OCI-LY7 (cell line): ENCODE measurements around the gene EIF3F. TPM values are rescaled to one million over a fixed set of nuclear protein-coding genes. Genes with fewer than 3 reads are reported as not detected.

Experiments
- BruUV-seq: library from RNA; stranded (reverse); fragments of 400-500 nt; replicated peaks from 2 replicates; lab custom pipeline; 2021; lab: Mats Ljungman, UMichigan
- CTCF ChIA-PET: fragments of 300-600 bp; sonication (Branson Sonifier 250); formaldehyde crosslinking; loops from one replicate; lab custom pipeline; 2022; ENCODE audit warnings: antibody characterized with exemption; ENCODE audit not compliant: unreplicated experiment; lab: Charles Lee
- POLR2A ChIA-PET: fragments of 300-600 bp; sonication (Branson Sonifier 250); formaldehyde crosslinking; loops from one replicate; lab custom pipeline; 2022; ENCODE audit warnings: antibody characterized with exemption; lab: Charles Lee
- DNase-seq: peaks from one replicate; pipeline ENCODE4 v3.0.0-alpha.2; 2015; ENCODE audit warnings: low spot score
- H2AFZ ChIP-seq: fragments of 200-600 bp; sonication (generic), shearing (Covaris generic); 2 replicates; pipeline ENCODE4 v1.6.1; 2014; ENCODE audit warnings: mild to moderate bottlenecking, antibody characterized with exemption, low read length, moderate library complexity
- H3K27ac ChIP-seq: fragments of 200-600 bp; sonication (generic); 2 replicates; pipeline ENCODE4 v1.5.1; 2014; ENCODE audit warnings: mixed run types, low read depth, mild to moderate bottlenecking, moderate library complexity, low read length, inconsistent platforms; ENCODE audit not compliant: poor library complexity, severe bottlenecking
- H3K36me3 ChIP-seq: fragments of 200-600 bp; sonication (generic); 2 replicates; pipeline ENCODE4 v1.6.1; 2014; ENCODE audit warnings: mild to moderate bottlenecking, antibody characterized with exemption, low read length, moderate library complexity, mixed read lengths; ENCODE audit not compliant: insufficient read depth
- H3K4me1 ChIP-seq: fragments of 200-600 bp; sonication (generic); 2 replicates; pipeline ENCODE4 v1.5.1; 2014; ENCODE audit warnings: mild to moderate bottlenecking, low read length; ENCODE audit not compliant: insufficient read depth, poor library complexity, severe bottlenecking
- H3K4me2 ChIP-seq: fragments of 200-600 bp; sonication (generic); 2 replicates; pipeline ENCODE4 v1.6.1; 2014; ENCODE audit warnings: mild to moderate bottlenecking, low read length
- H3K4me3 ChIP-seq: fragments of 200-600 bp; sonication (generic); 2 replicates; pipeline ENCODE4 v1.5.1; 2014; ENCODE audit warnings: mild to moderate bottlenecking, low read depth, low read length; ENCODE audit not compliant: poor library complexity, severe bottlenecking
- H3K79me2 ChIP-seq: fragments of 200-600 bp; sonication (generic); 2 replicates; pipeline ENCODE4 v1.6.1; 2016; ENCODE audit warnings: low read depth, mild to moderate bottlenecking, low read length, moderate library complexity, mixed read lengths; ENCODE audit not compliant: insufficient read depth
- H3K9me2 ChIP-seq: fragments of 200-600 bp; sonication (generic); 2 replicates; pipeline ENCODE4 v1.6.1; 2016; ENCODE audit warnings: mild to moderate bottlenecking, low read length, mixed read lengths; ENCODE audit not compliant: insufficient read depth
- H3K9me3 ChIP-seq: fragments of 200-600 bp; sonication (generic); 2 replicates; pipeline ENCODE4 v1.6.1; 2014; ENCODE audit warnings: mild to moderate bottlenecking, mixed run types, low read length, mixed read lengths
- H4K20me1 ChIP-seq: fragments of 200-600 bp; sonication (generic); 2 replicates; pipeline ENCODE4 v1.6.1; 2014; ENCODE audit warnings: mild to moderate bottlenecking, antibody characterized with exemption, low read length, moderate library complexity, mixed read lengths; ENCODE audit not compliant: insufficient read depth
- CTCF ChIP-seq: fragments of 200-600 bp; sonication (generic); conservative IDR thresholded peaks from 2 replicates; pipeline ENCODE4 v1.5.1; 2014; ENCODE audit warnings: mild to moderate bottlenecking, antibody characterized with exemption, low read length, moderate library complexity, mixed read lengths
- EZH2phosphoT487 ChIP-seq: fragments of 200-600 bp; sonication (generic); IDR thresholded peaks from 2 replicates; pipeline ENCODE4 v1.6.1; 2018; ENCODE audit warnings: low read depth, borderline replicate concordance, mild to moderate bottlenecking, mixed run types, antibody characterized with exemption, low read length, moderate library complexity, mixed read lengths
- intact Hi-C: fragments of 100-400 bp; cut with micrococcal nuclease; formaldehyde crosslinking; loops from one replicate; pipeline ENCODE4 v1.10.0; 2022; ENCODE audit not compliant: unreplicated experiment
- total RNA-seq, 2 experiments: library from RNA; depleted of rRNA in 1 of 2; stranded (reverse); fragments of >200 nt in 1 of 2; shearing (Covaris generic) in 1 of 2; gene quantifications; 2 replicates each; pipeline ENCODE4 v1.2.3, GENCODE V29; 2014 to 2022

Gene EIF3F
- total RNA-seq, 2 experiments from 2014 or later: 367 to 376 TPM

GRCh38 chr11:7999795-8000194 lies 12.7 kb downstream of the EIF3F start:
- POLR2A ChIA-PET: interaction anchor here (1.5 kb wide), 1 partner anchor 13 kb away, joined by 3 read pairs; the partner anchor contains the start of gene EIF3F
- DNase-seq: no peak
- no peaks in the 10 kb centered on the region for H3K79me2 ChIP-seq
- BruUV-seq: no TSS peak
- no peak overlapping the region for H3K4me2 ChIP-seq
- H2AFZ ChIP-seq: no peak overlapping the region
- intact Hi-C loops: no loop called here
- H3K9me2 ChIP-seq: no peaks in the 10 kb centered on the region
- H3K27ac ChIP-seq: no peak overlapping the region
- CTCF ChIA-PET: no interaction called here
- H3K4me1 ChIP-seq: no peaks in the 10 kb centered on the region
- no peaks in the 10 kb centered on the region for H3K9me3 ChIP-seq
- no peak overlapping the region for H3K4me3 ChIP-seq
- H4K20me1 ChIP-seq: no peaks in the 10 kb centered on the region
- H3K36me3 ChIP-seq: peaks cover 60% of the 10 kb centered on the region
- TF ChIP-seq CTCF (no peak), EZH2phosphoT487 (no peak)

DNA sequence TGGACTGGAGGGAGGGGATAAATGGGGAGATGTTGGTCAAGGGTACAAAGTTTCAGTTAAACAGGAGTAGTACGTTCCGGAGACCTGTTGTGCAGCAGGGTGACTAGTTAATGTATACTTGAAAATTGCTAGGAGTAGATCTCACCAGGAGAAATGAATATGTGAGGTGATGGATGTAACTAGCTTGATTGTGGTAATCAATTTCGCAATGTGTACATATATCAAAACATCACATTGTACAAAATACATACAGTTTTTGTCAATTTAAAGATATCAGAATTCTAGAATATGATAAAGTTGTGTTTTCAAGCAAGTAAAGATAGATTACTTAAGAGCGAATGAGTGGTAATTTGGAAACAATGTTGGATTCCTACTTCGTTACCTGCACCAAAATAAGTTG lies 13.3 kb downstream of the EIF3F start:
- BruUV-seq: TSS peak; percentile 9
- H3K9me2 ChIP-seq: no peaks in the 10 kb centered on the region
- H3K4me3 ChIP-seq: no peak overlapping the region
- intact Hi-C loops: no loop called here
- no peak for DNase-seq
- H3K4me2 ChIP-seq: no peak overlapping the region
- no peak overlapping the region for H2AFZ ChIP-seq
- CTCF ChIA-PET: no interaction called here
- POLR2A ChIA-PET: interaction anchor here (0.9 to 1.5 kb wide), 2 partner anchors 11 to 14 kb away, joined by 3 read pairs; partner anchors contain the start of gene EIF3F
- no peak overlapping the region for H3K27ac ChIP-seq
- no peak for TF ChIP-seq CTCF
- TF ChIP-seq EZH2phosphoT487: no peak
- H3K79me2 ChIP-seq: no peaks in the 10 kb centered on the region
- peaks cover 54% of the 10 kb centered on the region for H3K36me3 ChIP-seq
- H4K20me1 ChIP-seq: no peaks in the 10 kb centered on the region
- no peaks in the 10 kb centered on the region for H3K4me1 ChIP-seq
- H3K9me3 ChIP-seq: no peaks in the 10 kb centered on the region

GRCh38 chr11:8002676-8003075 lies 15.5 kb downstream of the EIF3F start:
- no peak overlapping the region for H3K4me3 ChIP-seq
- no peaks in the 10 kb centered on the region for H4K20me1 ChIP-seq
- no peak for DNase-seq
- POLR2A ChIA-PET: no interaction called here
- BruUV-seq: no TSS peak
- H2AFZ ChIP-seq: no peak overlapping the region
- CTCF ChIA-PET: interaction anchor here (0.6 kb wide), 1 partner anchor 34 kb away, joined by 3 read pairs; no protein-coding TSS in a partner anchor
- H3K9me2 ChIP-seq: no peaks in the 10 kb centered on the region
- H3K79me2 ChIP-seq: no peaks in the 10 kb centered on the region
- H3K9me3 ChIP-seq: no peaks in the 10 kb centered on the region
- no peak overlapping the region for H3K27ac ChIP-seq
- TF ChIP-seq EZH2phosphoT487 (no peak), CTCF (no peak)
- no peak overlapping the region for H3K4me2 ChIP-seq
- no peaks in the 10 kb centered on the region for H3K4me1 ChIP-seq
- intact Hi-C loops: no loop called here
- H3K36me3 ChIP-seq: peaks cover 32% of the 10 kb centered on the region
